Breast epithelium (tissue), 3 donors: Measurements from ENCODE around the gene FAM120A.

Experiments used
- CTCF ChIP-seq, 3 donors: fragments of 450-650 bp; IDR thresholded peaks; one replicate each; pipeline ENCODE4 v1.5.1; 2016 to 2017; ENCODE audit warnings: antibody characterized with exemption in 3 of 3, mild to moderate bottlenecking in 3 of 3, moderate library complexity in 3 of 3
- POLR2AphosphoS5 ChIP-seq, 3 donors: sonication (generic); formaldehyde crosslinking; IDR thresholded peaks; one replicate each; pipeline ENCODE4 v1.6.1; 2017; ENCODE audit warnings: antibody characterized with exemption in 3 of 3

GRCh38 chr9:93587651-93588347, 136.3 kb downstream of the FAM120A start:
- TF ChIP-seq CTCF (IDR thresholded peaks at IDR 0.05) (no peak), POLR2AphosphoS5 (IDR thresholded peaks at IDR 0.05) (no peak)
